ENCODE data around the gene ATXN1.
"Not testable (repeated sequence)": the region's sequence is repeated elsewhere in the genome, so short reads cannot be mapped to it uniquely, and the experiment has no call there.

ATXN1 gene

GRCh38 chr6:16265351-16266341 is 495.6 kb downstream of the ATXN1 start:
- no peaks in the 10 kb centered on the region for H3K36me3 ChIP-seq
- no peaks in the 10 kb centered on the region for H3K9me3 ChIP-seq
- no peaks in the 10 kb centered on the region for H3K4me1 ChIP-seq
- no peak overlapping the region for H3K4me3 ChIP-seq (ENCODE audit: low read depth, low read length)
- DNase-seq = no peak
- no peak for TF ChIP-seq CTCF (IDR thresholded peaks at IDR 0.05; ENCODE audit: low read depth, low read length)
- no peaks in the 10 kb centered on the region for H3K27me3 ChIP-seq

- H3K27me3 ChIP-seq = no peaks in the 10 kb centered on the region
- no peaks in the 10 kb centered on the region for H3K4me1 ChIP-seq
- DNase-seq = no peak
- no peak for TF ChIP-seq CTCF (IDR thresholded peaks at IDR 0.05; ENCODE audit: low read depth, low read length)
- H3K9me3 ChIP-seq = no peaks in the 10 kb centered on the region
- no peaks in the 10 kb centered on the region for H3K36me3 ChIP-seq
- no peak overlapping the region for H3K4me3 ChIP-seq (ENCODE audit: low read depth, low read length)
Measured at GRCh38 chr6:16264785-16265184, 496.5 kb downstream of the ATXN1 start.

GRCh38 chr6:16263464-16264099 is 497.7 kb downstream of the ATXN1 start:
- not testable (repeated sequence) for H3K4me3 ChIP-seq (ENCODE audit: low read depth, low read length); DNase-seq; H3K27me3 ChIP-seq; H3K4me1 ChIP-seq; H3K36me3 ChIP-seq; H3K9me3 ChIP-seq

- H3K4me1 ChIP-seq; DNase-seq; H3K36me3 ChIP-seq; H3K9me3 ChIP-seq; H3K4me3 ChIP-seq (ENCODE audit: low read depth, low read length); H3K27me3 ChIP-seq: not testable (repeated sequence)
Measured at GRCh38 chr6:16262773-16263172, 498.5 kb downstream of the ATXN1 start.

- not testable (repeated sequence) for H3K36me3 ChIP-seq
Measured at GRCh38 chr6:16260602-16261001, 500.7 kb downstream of the ATXN1 start.

DNA sequence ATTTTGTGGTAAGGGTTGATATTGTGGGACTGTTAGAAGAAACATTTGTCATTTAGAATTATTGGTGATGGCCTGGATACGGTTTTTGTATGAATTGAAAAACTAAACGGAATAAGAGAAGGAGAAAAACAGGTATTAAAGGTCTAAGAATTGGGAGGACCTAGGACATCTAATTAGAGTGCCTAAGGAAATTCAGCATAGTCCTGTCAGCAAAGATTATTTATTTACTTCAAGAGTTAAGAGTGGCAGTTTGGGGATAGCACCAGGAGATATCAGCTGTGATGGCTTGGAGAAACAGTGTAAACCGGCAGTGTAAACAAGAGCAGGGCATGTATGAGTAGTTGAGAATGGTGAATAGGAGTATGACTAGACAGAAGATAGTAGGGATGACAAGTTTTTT is 501.7 kb downstream of the ATXN1 start:
- not testable (repeated sequence) for H3K27me3 ChIP-seq; H3K36me3 ChIP-seq; DNase-seq; H3K4me1 ChIP-seq; H3K4me3 ChIP-seq (ENCODE audit: low read depth, low read length); H3K9me3 ChIP-seq

More at GRCh38 chr6:16260602-16261001, 500.7 kb downstream of the ATXN1 start:
- not testable (repeated sequence) for H3K4me3 ChIP-seq (ENCODE audit: low read depth, low read length); DNase-seq; H3K27me3 ChIP-seq; H3K9me3 ChIP-seq; H3K4me1 ChIP-seq

DNA sequence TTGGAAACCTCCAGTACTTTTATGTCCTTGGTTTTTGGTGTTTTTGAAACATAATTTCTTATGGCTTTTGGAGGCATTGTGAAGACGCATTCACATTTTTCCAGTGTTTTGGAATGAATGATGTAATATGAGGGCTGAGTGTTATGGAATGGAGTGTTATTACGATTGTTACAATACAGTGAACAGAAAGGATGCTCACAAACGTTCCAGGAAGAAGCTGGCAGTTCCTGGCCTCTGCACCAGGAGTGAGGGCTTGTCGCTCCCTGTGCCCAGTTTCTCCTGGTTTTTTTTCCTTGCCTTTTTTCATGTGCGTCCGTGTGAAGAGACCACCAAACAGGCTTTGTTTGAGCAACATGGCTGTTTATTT is 502.6 kb downstream of the ATXN1 start:
- H3K4me1 ChIP-seq = peaks cover 4% of the 10 kb centered on the region
- H3K27me3 ChIP-seq = no peaks in the 10 kb centered on the region
- DNase-seq = no peak
- no peak overlapping the region for H3K4me3 ChIP-seq (ENCODE audit: low read depth, low read length)
- no peaks in the 10 kb centered on the region for H3K9me3 ChIP-seq
- no peak for TF ChIP-seq CTCF (IDR thresholded peaks at IDR 0.05; ENCODE audit: low read depth, low read length)
- no peaks in the 10 kb centered on the region for H3K36me3 ChIP-seq

- no peak for DNase-seq
- H3K9me3 ChIP-seq = no peaks in the 10 kb centered on the region
- no peaks in the 10 kb centered on the region for H3K36me3 ChIP-seq
- H3K27me3 ChIP-seq = no peaks in the 10 kb centered on the region
- H3K4me3 ChIP-seq (ENCODE audit: low read depth, low read length) = no peak overlapping the region
- peaks cover 4% of the 10 kb centered on the region for H3K4me1 ChIP-seq
- TF ChIP-seq CTCF (IDR thresholded peaks at IDR 0.05; ENCODE audit: low read depth, low read length) = no peak
Measured at GRCh38 chr6:16257999-16258708, 503.1 kb downstream of the ATXN1 start.
